Adrenal gland (tissue), 12 donors: ENCODE results near the gene TMA7. TPM values are rescaled to one million over a fixed set of nuclear protein-coding genes. Genes with fewer than 3 reads are reported as not detected.
A peak's percentile ranks its signal among the peaks of the same experiment; 100 is the strongest.

ENCODE experiments used
- DNase-seq, 7 donors: peaks; one replicate each; pipeline ENCODE4 v3.0.0-alpha.2; 2019 to 2020
- H3K27ac ChIP-seq, 5 donors: fragments of 200-600 bp; sonication (generic) in 4 of 5; 1 replicate in 3 of 5; 2 replicates in 2 of 5; pipeline versions ENCODE4 v1.5.1 to v1.8.0; 2016 to 2020; ENCODE audit warnings: mild to moderate bottlenecking in 1 of 5
- H3K27me3 ChIP-seq: fragments of 200-600 bp; 2 replicates; pipeline ENCODE4 v1.8.0; 2021
- H3K36me3 ChIP-seq, 2 donors: fragments of 200-600 bp; replicated peaks in 1 of 2; 1 replicate in 1 of 2; 2 replicates in 1 of 2; pipeline versions ENCODE4 v1.5.1 to v1.8.0; 2018 to 2022
- H3K4me1 ChIP-seq, 2 donors: fragments of 200-600 bp; replicated peaks in 1 of 2; 1 replicate in 1 of 2; 2 replicates in 1 of 2; pipeline versions ENCODE4 v1.5.1 to v1.8.0; 2018 to 2021
- H3K4me3 ChIP-seq, 4 donors: fragments of 200-600 bp; sonication (generic) in 3 of 4; one replicate each; pipeline ENCODE4 v1.5.1; 2016 to 2018
- H3K9me3 ChIP-seq, 3 donors: fragments of 200-600 bp; sonication (generic) in 1 of 3; replicated peaks in 1 of 3; 1 replicate in 2 of 3; 2 replicates in 1 of 3; pipeline versions ENCODE4 v1.5.1 to v1.8.0; 2016 to 2021
- POLR2A ChIP-seq, 2 donors: fragments of 450-650 bp; IDR thresholded peaks; one replicate each; pipeline ENCODE4 v1.6.1; 2017; ENCODE audit warnings: antibody characterized with exemption in 2 of 2, mild to moderate bottlenecking in 2 of 2, moderate library complexity in 1 of 2
- WGBS, 4 donors: extraction: QIAGEN DNeasy Blood & Tissue Kit in 2 of 4; methylation state at CpG; one replicate each; pipeline versions ENCODE4 v1.1.5 to v1.1.7; 2013 to 2017; 5-methylcytosine and 5-hydroxymethylcytosine counted together
- intact Hi-C, 2 donors: fragments of 100-400 bp; cut with DNase I; formaldehyde crosslinking; loops; one replicate each; pipeline versions ENCODE4 v1.14.1 to v1.15.0; 2022 to 2023
- polyA plus RNA-seq, 3 donors: library from polyadenylated mRNA; stranded (reverse); fragments of 200-250 nt in 2 of 3; fragments of 350-450 nt in 1 of 3; fragmentation: Illumina TruSeq in 1 of 3; extraction: RNeasy Lipid Tissue Mini Kit (QIAGEN cat#74804) in 1 of 3; gene quantifications; one replicate each; pipeline ENCODE4 v1.2.3, GENCODE V29; 2013 to 2014
- total RNA-seq, 9 donors: library from RNA; depleted of rRNA in 4 of 9; stranded (reverse); fragments of >200 nt in 4 of 9; fragments of 120-200 nt in 1 of 9; fragmentation: NEBNext Ultra II Directional in 1 of 9; extraction: Animal tissue kit (Norgen Biotek cat#: 25700) in 1 of 9; gene quantifications; one replicate each; pipeline versions ENCODE4 v1.1.0 to v1.2.4, GENCODE V29; 2013 to 2023
- TF ChIP-seq, protein P1 (sequence below), 6 experiments: fragments of 450-650 bp in 4 of 6; fragments of 200-600 bp in 2 of 6; sonication (generic) in 1 of 6; IDR thresholded peaks; 1 replicate in 5 of 6; 2 replicates in 1 of 6; pipeline versions ENCODE4 v1.5.1 to v1.8.0; 2016 to 2021; ENCODE audit warnings: antibody characterized with exemption in 6 of 6, mild to moderate bottlenecking in 2 of 6, moderate library complexity in 1 of 6
- donor health status: healthy with polysubstance abuse.
- donor health status: Bipolar disorder and iron deficiency.
- donor health status: DM: yes; HTN: yes; CAD: no.
- donor health status: DM: no; HTN: no; CAD: no.
- donor health status: DM: no; HTN: no; CAD: no.
- donor health status: DM: yes; HTN: yes; CAD: no.

TMA7 gene
- total and polyA plus RNA-seq, 12 donors: 177 to 891 (median 284) TPM

DNA sequence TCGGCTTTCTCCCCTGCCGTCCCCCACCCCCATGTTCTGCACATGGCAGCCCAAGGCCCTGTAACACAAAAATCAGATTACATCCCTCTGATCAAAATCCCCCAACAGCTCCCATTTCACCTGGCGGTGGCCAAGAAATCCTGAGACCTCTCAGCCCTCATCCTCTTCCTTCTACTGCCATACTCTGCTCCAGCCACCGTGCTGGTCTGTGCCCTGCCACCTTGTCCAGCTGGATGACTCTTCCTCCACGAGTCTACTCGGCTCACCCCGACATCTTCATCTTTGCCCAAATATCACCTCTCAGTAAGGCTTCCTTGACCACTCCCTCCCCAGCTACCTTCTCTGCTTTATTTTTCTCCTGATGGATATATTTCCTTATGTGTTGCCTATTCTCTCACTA is 3.2 kb upstream of the TMA7 start:
- Histone ChIP-seq H3K36me3 (peaks cover 0 to 19% of the 10 kb centered on the region in 2 donors), H3K4me3 (no peak overlapping the region), H3K4me1 (peaks cover 16 to 24% of the 10 kb centered on the region in 2 donors), H3K27me3 (no peaks in the 10 kb centered on the region), H3K9me3 (no peaks in the 10 kb centered on the region), H3K27ac (no peak overlapping the region)
- TF ChIP-seq, protein P1, sequence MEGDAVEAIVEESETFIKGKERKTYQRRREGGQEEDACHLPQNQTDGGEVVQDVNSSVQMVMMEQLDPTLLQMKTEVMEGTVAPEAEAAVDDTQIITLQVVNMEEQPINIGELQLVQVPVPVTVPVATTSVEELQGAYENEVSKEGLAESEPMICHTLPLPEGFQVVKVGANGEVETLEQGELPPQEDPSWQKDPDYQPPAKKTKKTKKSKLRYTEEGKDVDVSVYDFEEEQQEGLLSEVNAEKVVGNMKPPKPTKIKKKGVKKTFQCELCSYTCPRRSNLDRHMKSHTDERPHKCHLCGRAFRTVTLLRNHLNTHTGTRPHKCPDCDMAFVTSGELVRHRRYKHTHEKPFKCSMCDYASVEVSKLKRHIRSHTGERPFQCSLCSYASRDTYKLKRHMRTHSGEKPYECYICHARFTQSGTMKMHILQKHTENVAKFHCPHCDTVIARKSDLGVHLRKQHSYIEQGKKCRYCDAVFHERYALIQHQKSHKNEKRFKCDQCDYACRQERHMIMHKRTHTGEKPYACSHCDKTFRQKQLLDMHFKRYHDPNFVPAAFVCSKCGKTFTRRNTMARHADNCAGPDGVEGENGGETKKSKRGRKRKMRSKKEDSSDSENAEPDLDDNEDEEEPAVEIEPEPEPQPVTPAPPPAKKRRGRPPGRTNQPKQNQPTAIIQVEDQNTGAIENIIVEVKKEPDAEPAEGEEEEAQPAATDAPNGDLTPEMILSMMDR (IDR thresholded peaks at IDR 0.05): no peak
- TF ChIP-seq POLR2A (IDR thresholded peaks at IDR 0.05): no peak
- DNase-seq: no peak
- 76 to 81% (median 79%) methylated on average over 7 of the region's 7 CpGs for WGBS, 4 donors
- intact Hi-C loops: loop anchor here (5.0 to 10.0 kb wide), 4 partner anchors 40 to 242 kb away; no protein-coding TSS in a partner anchor

DNA sequence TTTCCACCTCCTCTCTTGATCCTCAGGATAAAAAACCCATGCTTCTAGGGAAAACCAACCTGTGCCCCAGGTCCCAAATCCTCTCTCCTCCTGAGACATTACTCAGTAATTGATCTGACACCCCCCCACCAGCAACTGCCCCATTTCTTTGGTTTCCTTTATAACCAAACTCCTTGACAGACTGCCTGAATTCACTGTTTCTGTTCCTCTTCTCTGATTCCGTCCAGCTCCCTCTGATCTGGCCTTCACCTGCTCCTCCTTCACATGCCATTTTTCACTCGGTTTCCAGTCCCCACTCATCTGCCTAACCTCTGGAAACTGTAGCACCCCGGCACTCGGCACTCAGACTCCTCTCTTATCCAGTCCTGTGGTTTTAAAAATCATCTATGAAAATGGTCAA is 2.2 kb upstream of the TMA7 start:
- no peak overlapping the region for H3K4me3 ChIP-seq
- no peaks in the 10 kb centered on the region for H3K27me3 ChIP-seq
- WGBS, 4 donors: 66 to 81% (median 74%) methylated on average over 4 of the region's 4 CpGs
- no peak overlapping the region for H3K27ac ChIP-seq
- H3K4me1 ChIP-seq: peaks cover 18 to 29% of the 10 kb centered on the region in 2 donors
- H3K9me3 ChIP-seq: no peaks in the 10 kb centered on the region
- intact Hi-C loops: loop anchor here (5.0 to 10.0 kb wide), 4 partner anchors 41 to 243 kb away; no protein-coding TSS in a partner anchor
- no peak for DNase-seq
- H3K36me3 ChIP-seq: peaks cover 0 to 13% of the 10 kb centered on the region in 2 donors
- TF ChIP-seq, protein P1 (IDR thresholded peaks at IDR 0.05): no peak
- TF ChIP-seq POLR2A (IDR thresholded peaks at IDR 0.05): no peak

DNA sequence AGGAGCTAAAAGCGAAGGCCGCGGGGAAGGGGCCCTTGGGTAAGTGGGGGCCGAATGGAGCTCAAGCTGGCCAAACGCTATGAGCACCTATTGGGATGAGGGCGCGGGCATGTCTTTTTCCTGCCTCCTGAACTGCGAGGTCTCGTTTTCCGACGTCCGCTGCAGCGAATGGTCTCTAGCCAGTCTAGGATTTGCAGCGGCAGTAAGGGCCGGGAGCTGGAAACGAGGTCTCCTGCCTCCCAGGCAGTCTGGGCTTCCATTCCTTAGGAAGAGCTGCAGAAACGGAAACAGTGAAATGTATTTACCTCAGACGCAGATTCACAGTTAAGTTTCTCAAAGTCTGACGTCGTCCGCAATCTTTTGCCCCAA is 517 bp downstream of the TMA7 start:
- H3K9me3 ChIP-seq: no peaks in the 10 kb centered on the region
- peak overlapping the region; percentile 67 to 95 (median 91) for H3K27ac ChIP-seq
- intact Hi-C loops: no loop called here
- peak in 2 of 7 donors; percentile 34 to 45 for DNase-seq
- no peaks in the 10 kb centered on the region for H3K27me3 ChIP-seq
- H3K36me3 ChIP-seq: peaks cover 0 to 22% of the 10 kb centered on the region in 2 donors
- 1 to 2% (median 1%) methylated on average over 13 to 21 of the region's 21 CpGs for WGBS, 4 donors
- peak overlapping the region; percentile 71 to 99 (median 92) for H3K4me3 ChIP-seq
- TF ChIP-seq POLR2A (IDR thresholded peaks at IDR 0.05): no peak
- TF ChIP-seq, protein P1 (IDR thresholded peaks at IDR 0.05): no peak
- H3K4me1 ChIP-seq: peaks cover 18 to 29% of the 10 kb centered on the region in 2 donors

DNA sequence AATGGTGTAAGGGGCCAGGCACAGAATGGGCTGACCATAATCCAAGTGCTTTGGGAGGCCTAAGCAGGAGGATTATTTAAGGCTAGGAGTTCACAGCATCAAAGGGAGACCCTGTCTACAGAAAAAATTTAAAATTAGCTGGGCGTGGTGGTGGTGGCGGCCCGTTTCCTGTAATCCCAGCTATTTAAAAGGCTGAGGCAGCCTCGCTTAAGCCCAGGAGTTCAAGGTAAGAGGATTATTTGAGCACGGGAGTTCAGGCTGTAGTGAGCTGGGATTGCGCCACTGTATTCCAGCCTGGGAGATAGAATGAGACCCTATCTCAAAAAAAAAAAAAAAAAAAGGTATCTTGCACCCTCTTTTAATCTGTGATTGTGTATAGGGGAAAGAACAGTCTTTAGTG is 1.9 kb downstream of the TMA7 start:
- no peak for TF ChIP-seq POLR2A (IDR thresholded peaks at IDR 0.05)
- TF ChIP-seq, protein P1 (IDR thresholded peaks at IDR 0.05): no peak
- Histone ChIP-seq H3K9me3 (no peaks in the 10 kb centered on the region), H3K4me1 (peaks cover 24 to 31% of the 10 kb centered on the region in 2 donors), H3K27me3 (no peaks in the 10 kb centered on the region), H3K36me3 (peaks cover 0 to 22% of the 10 kb centered on the region in 2 donors), H3K4me3 (no peak overlapping the region), H3K27ac (no peak overlapping the region)
- intact Hi-C loops: no loop called here
- WGBS, 4 donors: 70 to 76% (median 74%) methylated on average over 6 of the region's 6 CpGs
- DNase-seq: no peak
